Measurements from ENCODE around the gene ANGPTL8.

The ANGPTL8 gene

DNA sequence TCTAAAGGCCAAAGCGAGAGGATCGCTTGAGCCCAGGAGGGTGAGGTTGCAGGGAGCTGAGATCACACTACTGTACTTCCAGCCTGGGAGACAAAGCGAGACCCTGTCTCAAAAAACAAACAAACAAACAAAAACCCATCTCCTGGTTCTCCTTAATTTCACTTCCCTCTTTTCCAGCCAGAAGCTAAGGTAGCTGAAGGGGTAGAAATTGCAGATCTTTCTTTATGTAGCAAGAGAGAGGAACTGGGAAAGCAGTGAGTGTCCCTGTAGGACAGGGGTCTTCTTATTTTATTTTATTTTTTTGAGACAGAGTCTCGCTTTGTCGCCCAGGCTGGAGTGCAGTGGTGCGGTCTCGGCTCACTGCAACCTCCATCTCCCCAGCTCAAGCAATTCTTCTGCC lies 52.0 kb downstream of the ANGPTL8 start:
- DNase-seq (ENCODE audit: low read depth, low spot score): no peak
